HG03521 (cell line): Measurements from ENCODE around the gene PHF11.
"Not testable (repeated sequence)": the region's sequence is repeated elsewhere in the genome, so short reads cannot be mapped to it uniquely, and the experiment has no call there.

Experiments
- ATAC-seq: cut with Tn5 transposase; IDR thresholded peaks from one replicate; pipeline ENCODE4 v1.9.1; 2021; ENCODE audit warnings: mild to moderate bottlenecking, moderate library complexity; ENCODE audit not compliant: unreplicated experiment

Gene PHF11

DNA sequence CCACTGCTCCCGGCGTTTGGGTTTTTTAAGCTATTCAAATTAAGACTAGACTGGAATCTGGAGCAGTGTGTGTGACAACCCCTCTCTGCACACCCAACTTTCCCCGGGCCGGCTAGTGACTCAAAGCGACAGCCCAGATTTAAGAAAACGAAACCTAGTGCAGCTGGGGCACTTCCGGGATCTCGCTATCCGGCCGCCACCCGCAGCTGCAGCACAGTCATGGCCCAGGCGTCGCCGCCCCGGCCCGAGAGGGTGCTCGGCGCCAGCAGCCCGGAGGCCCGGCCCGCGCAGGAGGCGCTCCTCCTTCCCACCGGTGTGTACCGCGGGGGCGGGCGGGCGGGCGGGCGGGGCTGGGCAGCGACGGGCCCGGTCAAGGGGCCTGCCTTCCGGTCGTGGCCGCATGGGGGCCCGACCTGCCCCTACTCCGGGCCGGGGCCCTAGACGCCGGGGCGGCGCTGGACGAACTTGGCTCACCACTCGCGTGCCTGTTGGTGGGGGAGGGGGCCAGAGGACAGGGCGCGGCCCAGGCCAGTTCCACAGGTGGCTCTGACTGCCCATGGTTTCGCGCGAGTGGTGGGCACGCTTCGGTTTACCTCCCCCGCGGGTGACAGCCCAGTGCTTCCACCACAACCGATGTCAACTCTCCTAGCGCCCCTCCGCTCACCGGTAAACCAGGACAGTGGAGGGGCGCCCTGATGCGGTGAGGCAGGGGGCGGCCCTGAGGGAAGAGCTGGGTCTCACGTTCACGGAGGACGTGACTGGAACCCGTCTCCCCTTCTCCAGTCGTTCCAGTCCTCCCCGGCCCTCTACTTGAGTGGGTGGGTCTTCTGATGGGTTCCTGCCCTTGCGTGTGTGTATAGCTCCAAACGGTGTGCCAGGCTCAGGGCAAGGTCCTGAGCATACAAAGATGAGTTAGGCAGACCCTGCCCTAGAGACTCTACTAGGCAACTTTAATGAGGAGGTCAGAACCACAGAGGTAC is at the start of gene PHF11:
PHF11 (plus strand) TSS at position 171 of the 980 bp plus-strand sequence; CDS start at position 220, 49 bp downstream.
- ATAC-seq = peak; percentile 77

DNA sequence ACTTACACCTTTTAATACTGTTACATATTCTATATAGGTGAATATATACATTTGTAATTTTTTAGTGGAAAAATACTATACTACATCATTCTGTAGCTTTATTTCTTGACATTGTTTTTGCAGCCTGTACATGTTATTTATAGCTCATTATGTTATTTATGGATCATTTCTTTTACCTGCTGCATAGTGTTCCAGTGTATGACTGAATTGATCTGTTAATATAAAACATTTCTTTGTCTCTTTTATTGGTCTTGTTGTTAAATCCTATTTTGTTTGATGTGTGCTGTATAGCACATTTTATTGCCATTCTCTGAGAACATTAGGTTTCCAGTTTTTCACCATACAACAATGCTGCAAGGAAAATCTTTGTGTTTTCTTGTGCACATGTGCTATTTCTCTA is 49.3 kb upstream of the PHF11 start:
- no peak for ATAC-seq

DNA sequence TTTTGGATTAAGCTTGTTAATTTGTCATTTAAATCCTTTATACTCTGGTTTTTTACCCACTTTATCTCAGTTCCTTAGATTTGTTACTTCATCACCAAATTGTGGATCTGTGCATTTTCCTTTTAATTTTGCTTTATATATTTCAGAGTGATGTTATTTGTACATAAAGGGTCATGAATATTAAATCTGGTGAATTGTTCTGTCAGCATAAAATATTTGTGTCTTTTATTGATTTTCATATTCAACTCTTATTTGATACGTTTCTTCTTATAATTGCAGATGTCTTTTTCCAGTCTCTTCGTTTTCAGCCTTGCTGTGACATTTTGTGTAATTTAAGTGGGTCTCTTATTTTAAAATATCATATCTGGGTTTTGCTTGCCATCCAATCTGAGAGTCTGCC is 47.0 kb upstream of the PHF11 start:
- no peak for ATAC-seq

DNA sequence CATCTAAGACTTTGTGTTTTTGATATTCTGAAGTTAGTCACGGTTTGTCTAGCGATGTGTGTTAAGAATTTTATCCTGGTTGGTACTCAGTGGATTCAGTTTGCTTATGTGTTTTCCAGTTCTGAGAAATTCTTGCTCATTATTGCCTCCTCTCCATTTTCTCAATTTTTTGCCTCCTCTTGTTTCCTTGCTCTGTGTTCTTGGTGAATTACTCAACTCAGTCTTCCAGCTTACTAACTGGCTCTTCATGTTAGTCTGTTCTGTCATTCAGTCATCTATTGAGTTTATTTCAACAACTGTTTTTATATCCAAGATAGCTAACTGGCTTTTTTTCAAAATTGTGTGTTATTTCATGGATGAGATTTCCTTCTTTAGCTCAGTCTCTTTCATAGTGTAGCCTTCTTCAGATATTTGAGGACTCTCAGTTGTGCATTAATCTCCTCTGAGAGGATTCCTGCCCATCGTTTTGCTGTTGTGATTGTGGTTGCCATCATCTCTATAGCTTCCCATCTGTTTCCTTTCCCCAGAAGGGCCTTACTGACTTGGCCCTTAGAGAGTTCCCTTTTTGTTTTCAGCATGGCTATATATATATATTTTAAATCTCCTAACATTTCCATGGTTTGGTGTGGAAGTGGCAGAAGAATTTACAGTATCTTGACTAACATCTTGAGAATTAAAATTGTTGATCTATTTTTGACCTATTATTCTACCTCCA is 45.5 kb upstream of the PHF11 start:
- no peak for ATAC-seq

DNA sequence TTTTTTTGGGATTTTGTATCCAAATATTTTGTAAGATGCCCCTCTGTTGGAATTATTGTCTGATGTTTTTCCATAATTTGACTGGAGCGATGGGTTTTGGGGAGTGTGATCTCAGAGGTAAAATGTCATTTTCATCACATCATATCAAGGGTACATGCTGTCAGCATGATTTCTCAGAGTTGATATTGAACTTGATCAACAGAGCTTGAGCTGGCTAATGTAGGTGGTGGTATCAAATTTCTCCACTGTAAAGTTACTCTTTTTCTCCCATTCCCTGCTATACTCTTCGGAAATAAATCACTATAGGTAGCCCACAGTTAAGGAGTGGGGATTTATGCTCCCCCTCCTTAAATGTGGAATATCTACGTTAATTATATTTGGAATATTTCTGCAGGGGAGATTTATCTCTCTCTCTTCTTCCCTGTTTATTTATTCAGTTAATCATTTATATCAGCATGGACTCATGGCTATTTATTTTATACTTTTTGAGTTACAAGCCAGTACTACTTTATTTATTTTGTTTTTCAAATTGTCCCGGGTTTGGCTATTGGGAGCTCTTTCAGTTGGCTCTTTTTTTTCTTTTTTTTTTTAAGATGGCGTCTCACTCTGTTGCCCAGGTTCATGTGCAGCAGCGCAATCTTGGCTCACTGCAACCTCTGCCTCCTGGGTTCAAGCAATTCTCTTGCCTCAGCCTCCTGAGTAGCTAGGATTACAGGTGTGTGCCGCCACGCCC is 42.9 kb upstream of the PHF11 start:
- ATAC-seq = no peak

DNA sequence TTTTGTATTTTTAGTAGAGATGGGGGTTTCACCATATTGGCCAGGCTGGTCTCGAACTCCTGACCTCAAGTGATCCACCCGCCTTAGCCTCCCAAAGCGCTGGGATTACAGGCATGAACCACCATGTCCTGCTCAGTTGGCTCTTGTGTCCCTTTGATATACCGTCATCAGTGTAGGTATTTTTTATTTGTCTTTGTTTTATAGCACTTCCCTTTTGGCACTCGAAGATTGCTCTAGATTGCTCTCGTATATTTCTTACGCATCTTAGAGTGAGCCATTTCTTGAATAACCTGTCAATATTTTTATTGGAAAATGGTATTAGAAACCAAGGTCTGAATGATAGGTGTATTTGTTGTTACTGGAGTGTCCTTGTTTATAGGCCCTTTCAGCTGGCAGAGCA is 42.3 kb upstream of the PHF11 start:
- ATAC-seq = no peak

DNA sequence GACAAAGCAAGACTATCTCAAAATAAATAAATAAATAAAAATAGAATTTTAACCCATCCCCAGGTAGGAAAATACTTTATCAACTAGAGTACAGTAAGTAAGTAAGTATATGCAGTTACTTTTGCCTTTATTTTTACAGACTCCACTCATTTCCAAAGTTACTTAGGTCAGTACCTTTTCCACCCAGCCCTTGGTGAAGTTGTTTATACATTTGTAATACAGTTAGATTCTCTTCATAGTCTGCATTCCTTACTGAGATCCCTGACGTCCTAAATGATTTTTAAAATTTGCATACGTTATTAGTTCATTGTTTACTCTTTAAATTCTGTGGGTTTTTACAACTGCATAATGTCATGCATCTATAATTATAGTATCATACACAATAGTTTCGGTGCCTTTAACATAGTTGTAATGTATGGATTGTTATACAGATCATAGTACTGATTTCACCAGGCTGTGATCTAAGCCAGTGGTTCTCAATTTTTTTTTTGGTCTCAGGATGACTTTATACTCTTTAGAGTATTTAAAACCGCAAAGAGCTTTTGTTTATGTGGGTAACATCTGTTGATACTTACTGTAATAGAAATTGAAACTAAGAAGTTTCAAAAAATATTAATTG is 41.3 kb upstream of the PHF11 start:
- peak; percentile 82 for ATAC-seq

DNA sequence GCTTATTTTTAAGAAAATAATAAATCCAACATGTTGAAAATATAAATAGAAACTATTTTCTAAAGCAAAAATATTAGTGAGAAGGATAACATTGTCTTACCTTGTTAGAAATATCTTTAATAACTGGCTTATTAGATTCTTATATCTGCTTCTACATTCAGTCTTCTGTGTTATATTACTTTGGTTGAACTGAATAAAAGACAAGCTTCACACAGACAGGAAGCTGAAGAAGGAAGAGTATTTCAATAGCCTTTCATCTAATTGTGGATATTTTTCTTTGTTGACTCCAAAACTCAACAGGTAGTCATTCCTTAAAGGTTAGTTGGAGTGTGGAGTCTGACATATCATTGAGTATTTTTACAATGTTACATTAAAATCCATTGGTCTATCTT is 40.8 kb upstream of the PHF11 start:
- no peak for ATAC-seq

DNA sequence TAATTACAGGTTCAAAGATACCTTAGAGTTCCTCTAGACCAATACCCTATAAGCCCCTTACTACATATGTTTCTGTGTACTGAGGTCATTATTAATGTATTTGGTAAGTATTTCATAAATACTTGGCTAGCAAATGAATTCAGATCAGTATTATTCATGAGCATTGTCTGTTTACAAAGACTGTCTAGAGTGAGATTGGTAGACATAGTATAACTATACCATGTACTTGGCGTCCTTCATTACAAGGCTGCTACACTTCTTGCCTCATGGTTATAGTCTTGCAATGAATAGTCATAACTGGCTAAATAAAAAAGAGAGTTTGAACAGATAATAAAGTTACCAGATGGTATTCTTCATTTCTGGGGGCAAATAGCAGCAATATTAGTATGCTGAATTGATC is 39.6 kb upstream of the PHF11 start:
- no peak for ATAC-seq

DNA sequence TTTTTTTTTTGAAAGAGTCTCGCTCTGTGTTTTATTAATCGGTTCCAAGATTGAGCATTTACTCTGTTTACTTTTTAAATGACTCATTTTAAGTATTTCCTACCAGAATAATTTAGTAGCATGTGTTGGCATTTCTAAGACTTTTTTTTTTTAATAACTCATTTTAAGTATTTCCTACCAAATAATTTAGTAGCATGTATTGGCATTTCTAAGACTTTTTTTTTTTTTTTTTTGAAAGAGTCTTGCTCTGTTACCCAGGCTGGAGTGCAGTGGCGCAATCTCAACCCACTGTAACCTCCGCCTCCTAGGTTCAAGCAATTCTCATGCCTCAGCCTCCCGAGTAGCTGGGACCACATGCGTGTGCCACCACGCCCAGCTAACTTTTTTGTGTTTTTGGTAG is 38.5 kb upstream of the PHF11 start:
- no peak for ATAC-seq

DNA sequence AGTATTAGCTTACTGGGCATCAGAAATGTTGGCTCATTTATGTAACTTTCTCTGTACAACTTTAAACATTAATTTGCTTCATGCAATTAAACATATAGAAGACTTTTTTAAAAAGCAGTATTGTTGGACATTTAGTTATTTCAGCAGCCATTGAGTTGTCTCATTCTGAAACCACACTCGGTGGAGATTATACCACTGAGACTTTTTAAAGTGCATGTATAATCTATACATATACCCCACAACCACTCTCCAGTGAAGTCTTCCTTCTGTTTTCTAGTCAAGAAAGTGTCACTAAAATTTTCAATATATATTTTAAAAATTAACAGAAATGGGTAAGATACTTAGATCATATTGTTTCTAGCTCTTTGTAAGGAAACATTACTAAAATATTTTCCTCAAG is 36.2 kb upstream of the PHF11 start:
- ATAC-seq = no peak

DNA sequence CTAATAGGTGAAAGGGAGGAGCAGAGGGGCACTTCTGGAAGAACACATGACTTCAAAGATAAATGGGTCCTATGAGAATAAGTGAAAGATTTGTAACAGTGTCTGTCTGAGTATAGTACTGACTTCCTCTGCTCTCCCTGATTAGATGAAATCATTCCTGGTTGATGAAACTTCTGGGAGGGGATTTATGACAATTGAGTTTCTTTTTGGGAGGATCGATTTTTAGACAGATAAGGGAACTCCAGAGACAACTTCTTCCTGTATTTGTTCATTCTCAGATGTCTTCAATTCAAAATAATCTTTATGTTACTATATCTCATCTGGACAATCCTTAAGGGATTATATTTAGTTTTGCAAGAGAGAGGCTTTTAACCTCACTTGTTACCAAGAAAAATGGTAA is 31.7 kb upstream of the PHF11 start:
- no peak for ATAC-seq

DNA sequence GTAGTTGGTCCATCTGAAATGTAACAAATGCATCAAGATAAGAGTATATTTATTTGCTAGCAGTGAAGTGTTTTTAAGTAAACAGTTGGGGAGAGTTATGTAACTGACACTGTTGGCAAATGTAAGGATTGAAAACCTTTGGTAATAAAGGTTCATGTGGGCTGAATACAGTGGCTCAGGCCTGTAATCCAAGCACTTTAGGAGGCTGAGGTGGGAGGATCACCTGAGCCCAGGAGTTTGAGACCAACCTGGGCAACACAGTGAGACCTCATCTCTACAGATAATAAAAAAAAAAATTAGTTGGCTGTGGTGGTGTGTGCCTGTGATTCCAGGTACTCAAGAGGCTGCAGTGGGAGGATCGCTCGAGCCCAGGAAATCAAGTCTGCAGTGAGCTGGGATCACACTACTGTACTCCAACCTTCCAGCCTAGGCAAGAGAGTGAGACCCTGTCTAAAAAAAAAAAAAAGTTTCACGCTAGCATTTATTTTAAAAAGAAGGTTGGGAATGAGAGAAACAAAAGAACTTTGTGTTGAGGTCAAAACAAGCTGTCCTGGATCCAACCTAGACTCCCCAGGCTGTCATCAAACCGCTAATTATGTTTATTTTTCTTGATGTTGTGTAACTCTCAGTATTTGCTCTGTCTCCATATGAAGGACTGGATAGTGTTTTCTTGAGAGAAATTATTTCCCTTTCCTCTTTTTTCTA is 31.0 kb upstream of the PHF11 start:
- no peak for ATAC-seq

DNA sequence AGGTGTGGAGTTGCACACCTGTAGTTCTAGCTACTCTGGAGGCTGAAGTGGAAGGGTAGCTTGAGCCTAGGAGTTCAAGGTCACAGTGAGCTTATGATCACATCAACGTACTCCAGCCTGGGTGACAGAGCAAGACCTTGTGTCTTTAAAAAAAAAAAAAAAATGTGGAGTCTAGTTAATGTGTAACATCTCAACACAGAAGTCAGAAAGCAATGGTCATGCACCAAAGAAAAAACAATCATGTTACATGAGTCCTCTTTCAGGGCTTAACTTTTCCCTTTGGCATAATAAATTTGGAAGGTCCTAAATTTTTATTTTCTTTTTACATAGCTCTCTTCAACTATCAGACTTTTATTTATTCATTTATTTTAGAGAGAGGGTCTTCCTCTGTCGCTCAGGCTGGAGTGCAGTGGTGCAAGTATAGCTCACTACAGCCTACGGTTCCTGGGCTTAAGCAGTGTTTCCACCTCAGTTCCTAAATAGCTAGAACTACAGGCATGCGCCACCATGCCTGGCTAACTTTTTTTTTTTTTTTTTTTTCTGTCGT is 29.4 kb upstream of the PHF11 start:
- no peak for ATAC-seq

DNA sequence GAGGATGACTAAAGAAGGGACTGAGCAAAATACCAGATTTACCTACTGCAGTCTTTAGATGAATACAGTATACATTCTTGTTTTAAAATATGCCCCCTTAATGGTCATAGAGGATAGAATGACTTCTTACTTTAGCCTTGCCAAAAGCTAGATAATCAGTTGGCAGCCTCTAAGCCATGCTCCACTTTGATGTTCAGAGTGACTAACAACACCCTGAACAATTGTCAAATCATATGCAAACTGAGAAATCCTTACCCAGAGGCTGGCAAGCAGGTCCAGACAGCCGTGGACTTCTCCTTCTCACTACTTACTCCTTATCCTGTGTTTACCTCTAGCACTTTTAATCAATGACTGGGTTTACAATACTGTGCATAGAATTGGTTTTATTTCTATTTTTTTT is 23.6 kb upstream of the PHF11 start:
- no peak for ATAC-seq

DNA sequence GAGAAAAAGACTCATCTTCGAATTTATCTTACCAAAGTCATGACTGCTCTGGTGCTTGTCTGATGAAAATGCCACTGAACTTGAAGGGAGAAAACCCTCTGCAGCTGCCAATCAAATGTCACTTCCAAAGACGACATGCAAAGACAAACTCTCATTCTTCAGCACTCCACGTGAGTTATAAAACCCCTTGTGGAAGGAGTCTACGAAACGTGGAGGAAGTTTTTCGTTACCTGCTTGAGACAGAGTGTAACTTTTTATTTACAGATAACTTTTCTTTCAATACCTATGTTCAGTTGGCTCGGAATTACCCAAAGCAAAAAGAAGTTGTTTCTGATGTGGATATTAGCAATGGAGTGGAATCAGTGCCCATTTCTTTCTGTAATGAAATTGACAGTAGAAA is 19.2 kb upstream of the PHF11 start:
- ATAC-seq = no peak

DNA sequence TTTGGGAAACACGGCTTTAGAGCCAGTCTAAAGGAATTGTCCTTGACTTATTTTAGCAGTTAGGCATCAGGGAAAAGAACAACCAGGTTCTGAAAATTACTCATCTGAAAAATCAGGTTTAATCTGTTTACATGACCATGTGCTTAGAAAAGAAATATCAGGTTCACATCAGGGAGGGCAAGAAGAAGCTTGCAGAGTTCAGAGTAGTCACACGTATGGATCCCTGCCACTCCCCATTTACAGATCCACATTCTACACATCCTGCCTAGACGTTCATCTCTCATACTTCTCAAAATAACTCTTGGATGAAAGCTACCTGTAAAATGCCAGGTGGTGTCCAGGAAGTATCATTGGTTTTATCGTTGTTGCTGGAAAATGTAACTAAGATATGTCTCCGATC is 14.0 kb upstream of the PHF11 start:
- no peak for ATAC-seq

DNA sequence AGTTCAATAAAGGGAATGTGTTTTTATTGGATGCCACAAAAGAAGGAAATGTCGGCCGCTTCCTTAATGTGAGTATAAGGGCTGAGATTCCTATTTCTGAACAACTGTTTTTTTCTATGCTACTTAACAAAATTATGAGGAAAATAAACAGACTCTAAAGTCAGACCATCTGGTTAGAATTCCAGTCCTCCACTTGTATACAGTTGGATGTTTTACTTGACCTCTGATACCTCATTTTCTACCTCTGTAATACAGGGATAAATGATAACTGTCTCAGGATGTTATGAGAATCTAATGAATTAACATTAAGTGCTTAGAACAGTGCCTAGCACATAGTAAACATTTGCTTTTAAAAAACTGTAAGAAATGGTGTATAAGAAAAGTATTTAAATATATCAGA is 7.2 kb upstream of the PHF11 start:
- ATAC-seq = no peak

DNA sequence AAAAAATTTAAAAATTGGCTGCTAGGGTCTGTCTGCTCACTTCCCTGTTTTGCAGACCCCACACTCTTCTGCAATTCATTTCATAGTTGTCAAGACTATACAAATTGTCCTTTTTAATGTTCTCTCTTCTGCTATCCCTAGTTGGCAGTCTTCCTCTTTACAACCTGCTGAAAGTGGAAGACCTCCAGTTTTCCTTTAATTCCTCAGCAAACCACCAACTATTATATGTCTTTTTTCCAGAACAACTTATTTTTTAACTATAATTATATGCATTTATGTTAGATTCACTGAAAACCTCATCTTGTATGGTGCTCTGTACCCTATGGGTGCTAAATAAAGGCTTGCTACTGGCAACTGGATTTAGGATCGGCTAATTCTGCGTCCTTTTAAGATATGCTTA is 1.1 kb upstream of the PHF11 start:
- no peak for ATAC-seq

DNA sequence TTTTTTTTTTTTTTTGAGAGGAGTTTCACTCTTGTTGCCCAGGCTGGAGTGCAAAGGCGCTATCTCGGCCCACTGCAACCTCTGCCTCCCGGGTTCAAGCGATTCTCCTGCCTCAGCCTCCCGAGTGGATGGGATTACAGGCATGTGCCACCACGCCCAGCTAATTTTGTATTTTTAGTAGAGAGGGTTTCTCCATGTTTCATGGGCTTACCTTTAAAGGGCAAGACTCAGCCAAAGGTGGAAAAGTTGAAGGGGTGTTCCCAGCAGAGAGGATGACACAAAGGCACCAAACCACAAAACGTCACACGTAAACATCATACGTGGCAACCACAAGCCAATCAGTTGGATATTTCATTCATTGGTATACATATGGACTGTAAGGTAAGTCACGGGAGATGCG is 1.1 kb downstream of the PHF11 start:
- not testable (repeated sequence) for ATAC-seq
